ENCODE results near the gene PPP1R14B.

PPP1R14B gene, protein sequence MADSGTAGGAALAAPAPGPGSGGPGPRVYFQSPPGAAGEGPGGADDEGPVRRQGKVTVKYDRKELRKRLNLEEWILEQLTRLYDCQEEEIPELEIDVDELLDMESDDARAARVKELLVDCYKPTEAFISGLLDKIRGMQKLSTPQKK

DNA sequence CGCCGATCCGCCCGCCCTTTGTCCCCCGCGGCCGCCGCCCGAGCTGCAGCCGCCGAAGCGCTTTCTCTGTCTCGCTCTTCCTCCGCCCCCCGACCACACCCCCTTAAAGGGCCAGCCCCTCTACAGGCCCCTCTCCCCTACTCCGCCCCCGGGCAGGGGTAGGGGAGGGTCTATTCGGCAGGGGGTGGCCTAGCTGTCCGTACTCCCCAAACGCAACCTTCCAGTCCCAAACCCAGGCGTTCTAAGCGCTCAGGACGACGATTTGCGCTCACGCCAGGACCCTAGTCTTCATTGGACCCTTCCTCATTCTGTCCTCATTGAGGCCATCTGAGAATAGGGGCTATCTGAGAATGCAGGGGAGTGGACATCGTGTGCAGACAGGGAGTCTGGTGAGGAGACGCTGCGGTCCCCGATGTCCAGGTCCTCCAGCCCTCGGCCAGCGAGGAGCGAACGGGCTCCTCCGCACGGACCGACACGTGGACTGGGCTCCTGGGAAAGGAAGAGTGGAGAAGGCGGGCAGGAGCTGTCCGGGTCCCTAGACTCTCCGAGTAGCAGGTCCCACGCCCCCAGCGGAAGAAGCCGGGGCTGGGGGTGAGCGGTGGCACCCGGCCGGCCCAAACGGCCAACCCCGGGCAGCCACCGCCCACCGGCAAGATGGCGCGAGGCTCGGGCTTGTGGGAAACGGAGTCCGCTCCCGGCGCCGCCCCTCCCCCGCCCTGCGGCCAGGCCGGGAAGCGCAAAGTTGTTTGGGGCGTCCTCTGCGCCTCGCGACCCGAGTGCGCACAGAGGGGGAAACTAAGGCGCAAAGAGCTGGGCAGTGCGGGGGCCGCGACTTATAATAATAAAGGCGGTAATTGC lies at the start of gene PPP1R14B:
Gene PPP1R14B (minus strand): TSS at position 73 of the 858 bp plus-strand sequence. CDS start 270 bp downstream, outside the sequence.
- DNase-seq = peak; percentile 89 to 95
- peak within 1 kb of the TSS; percentile 62 to 79 for H3K4me3 ChIP-seq
- intact Hi-C loops (cut with DNase I; ENCODE audit: low total_unique reads) = no loop called here
- H3K4me1 ChIP-seq = peaks cover 0 to 61% (median 47%) of the 10 kb centered on the region in 4 donors
- H3K27me3 ChIP-seq = no peaks in the 10 kb centered on the region
- H3K9me3 ChIP-seq = no peaks in the 10 kb centered on the region
- peak within 1 kb of the TSS; percentile 87 to 89 for H3K27ac ChIP-seq
- peaks cover 0 to 15% (median 0%) of the 10 kb centered on the region in 3 donors for H3K36me3 ChIP-seq
- TF ChIP-seq CTCF (IDR thresholded peaks at IDR 0.05) = peak in 1 of 2 experiments; percentile 4

GRCh38 chr11:64296236-64296635 lies 49.5 kb upstream of the PPP1R14B start:
- Histone ChIP-seq H3K4me1 (peaks cover 0 to 42% (median 38%) of the 10 kb centered on the region in 4 donors), H3K4me3 (no peak overlapping the region), H3K27ac (no peak overlapping the region), H3K36me3 (no peaks in the 10 kb centered on the region), H3K9me3 (no peaks in the 10 kb centered on the region), H3K27me3 (peaks cover 4 to 88% of the 10 kb centered on the region in 2 donors)
- no peak for DNase-seq
- intact Hi-C loops (cut with DNase I; ENCODE audit: low total_unique reads) = no loop called here
- no peak for TF ChIP-seq CTCF (IDR thresholded peaks at IDR 0.05)

GRCh38 chr11:64295760-64296159 lies 49.0 kb upstream of the PPP1R14B start:
- intact Hi-C loops (cut with DNase I; ENCODE audit: low total_unique reads) = no loop called here
- no peak for TF ChIP-seq CTCF (IDR thresholded peaks at IDR 0.05)
- Histone ChIP-seq H3K4me3 (no peak overlapping the region), H3K27me3 (peaks cover 4 to 93% of the 10 kb centered on the region in 2 donors), H3K4me1 (peaks cover 0 to 41% (median 38%) of the 10 kb centered on the region in 4 donors), H3K27ac (no peak overlapping the region), H3K9me3 (no peaks in the 10 kb centered on the region), H3K36me3 (no peaks in the 10 kb centered on the region)
- DNase-seq = no peak

GRCh38 chr11:64294774-64295173 lies 48.0 kb upstream of the PPP1R14B start:
- no peak overlapping the region for H3K27ac ChIP-seq
- DNase-seq = no peak
- H3K9me3 ChIP-seq = no peaks in the 10 kb centered on the region
- intact Hi-C loops (cut with DNase I; ENCODE audit: low total_unique reads) = no loop called here
- TF ChIP-seq CTCF (IDR thresholded peaks at IDR 0.05) = no peak
- H3K4me3 ChIP-seq = no peak overlapping the region
- peaks cover 0 to 31% (median 28%) of the 10 kb centered on the region in 4 donors for H3K4me1 ChIP-seq
- H3K36me3 ChIP-seq = no peaks in the 10 kb centered on the region
- H3K27me3 ChIP-seq = peaks cover 4 to 97% of the 10 kb centered on the region in 2 donors

DNA sequence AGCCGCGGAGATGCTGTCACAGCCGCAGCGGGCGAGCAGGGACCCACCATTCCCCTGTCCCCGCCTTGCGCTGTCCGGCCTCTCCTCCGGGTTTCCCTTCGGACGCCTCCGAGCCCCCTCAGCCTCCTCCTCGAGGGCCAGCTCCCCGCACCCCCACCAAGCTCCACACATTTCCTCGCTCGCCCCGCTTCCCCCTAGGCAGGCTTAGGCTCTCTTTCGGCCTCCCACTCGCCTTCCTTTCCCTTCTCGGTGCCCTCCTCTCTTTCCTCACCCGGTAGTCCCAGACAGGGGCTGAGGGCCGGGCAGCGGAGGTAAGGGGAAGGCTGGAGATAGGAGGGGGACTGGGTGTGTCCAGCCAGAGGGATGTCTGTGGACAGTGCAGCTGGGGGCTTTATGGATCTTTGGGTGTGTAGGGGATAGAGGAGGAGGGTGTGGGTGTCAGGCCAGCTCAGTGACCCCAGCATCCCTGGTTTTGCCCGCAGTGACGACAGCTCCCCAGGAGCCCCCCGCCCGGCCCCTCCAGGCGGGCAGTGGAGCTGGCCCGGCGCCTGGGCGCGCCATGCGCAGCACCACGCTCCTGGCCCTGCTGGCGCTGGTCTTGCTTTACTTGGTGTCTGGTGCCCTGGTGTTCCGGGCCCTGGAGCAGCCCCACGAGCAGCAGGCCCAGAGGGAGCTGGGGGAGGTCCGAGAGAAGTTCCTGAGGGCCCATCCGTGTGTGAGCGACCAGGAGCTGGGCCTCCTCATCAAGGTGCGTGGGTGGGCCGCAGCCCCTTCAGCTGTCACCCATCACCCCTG lies 45.9 kb upstream of the PPP1R14B start:
- H3K36me3 ChIP-seq = peaks cover 0 to 5% (median 0%) of the 10 kb centered on the region in 3 donors
- H3K27me3 ChIP-seq = peaks cover 4 to 93% of the 10 kb centered on the region in 2 donors
- peaks cover 0 to 24% (median 18%) of the 10 kb centered on the region in 4 donors for H3K4me1 ChIP-seq
- H3K4me3 ChIP-seq = peak overlapping the region; percentile 28 to 40
- TF ChIP-seq CTCF (IDR thresholded peaks at IDR 0.05) = no peak
- DNase-seq = no peak
- H3K27ac ChIP-seq = no peak overlapping the region
- no peaks in the 10 kb centered on the region for H3K9me3 ChIP-seq
- intact Hi-C loops (cut with DNase I; ENCODE audit: low total_unique reads) = no loop called here
